H1 (cell line): ENCODE data around the gene PCNX1. TPM values are rescaled to one million over a fixed set of nuclear protein-coding genes. Genes with fewer than 3 reads are reported as not detected.

ENCODE experiments used
- CTCF ChIA-PET: fragments of 300-600 bp; sonication (Branson Sonifier 250); formaldehyde crosslinking; loops from one replicate; lab custom pipeline; 2021; ENCODE audit not compliant: partially characterized antibody; lab: Charles Lee
- POLR2A ChIA-PET: fragments of 300-600 bp; sonication (Branson Sonifier 250); formaldehyde crosslinking; loops from one replicate; lab custom pipeline; 2021; ENCODE audit warnings: inconsistent platforms; ENCODE audit not compliant: partially characterized antibody; lab: Charles Lee
- DNase-seq, 2 experiments: peaks; one replicate each; pipeline versions ENCODE4 v3.0.0 to v3.0.0-alpha.2; 2010 to 2022; ENCODE audit warnings: low spot score in 2 of 2, low read depth in 1 of 2, mixed read lengths in 1 of 2
- FAIRE-seq: peaks from 2 replicates; lab custom pipeline; 2011; peaks lifted over from hg19 to GRCh38; lab: Jason Lieb, UNC
- H2AFZ ChIP-seq: 2 replicates; pipeline ENCODE4 v1.8.1; 2012; ENCODE audit warnings: low read length, inconsistent platforms
- H2AK5ac ChIP-seq: 2 replicates; pipeline ENCODE4 v1.6.1; 2013; ENCODE audit warnings: low read depth, low read length
- H2BK120ac ChIP-seq: replicated peaks from 2 replicates; pipeline ENCODE3; 2013; ENCODE audit warnings: low read depth, low read length, inconsistent platforms
- H2BK12ac ChIP-seq: 2 replicates; pipeline ENCODE4 v1.6.1; 2013; ENCODE audit warnings: low read depth, low read length
- H2BK15ac ChIP-seq: 2 replicates; pipeline ENCODE4 v1.6.1; 2013; ENCODE audit warnings: low read length
- H2BK20ac ChIP-seq: 2 replicates; pipeline ENCODE4 v1.6.1; 2013; ENCODE audit warnings: low read length
- H2BK5ac ChIP-seq: 2 replicates; pipeline ENCODE4 v1.6.1; 2013; ENCODE audit warnings: low read depth, low read length
- H3K14ac ChIP-seq: 2 replicates; pipeline ENCODE4 v1.6.1; 2013; ENCODE audit warnings: inconsistent platforms; ENCODE audit not compliant: insufficient read length
- H3K18ac ChIP-seq: 2 replicates; pipeline ENCODE4 v1.6.1; 2013; ENCODE audit warnings: low read length; ENCODE audit errors: extremely low read depth
- H3K23ac ChIP-seq: 2 replicates; pipeline ENCODE4 v1.6.1; 2013; ENCODE audit warnings: inconsistent platforms; ENCODE audit not compliant: insufficient read length
- H3K23me2 ChIP-seq: 2 replicates; pipeline ENCODE4 v1.6.1; 2013; ENCODE audit warnings: low read depth, low read length
- H3K27ac ChIP-seq: 2 replicates; pipeline ENCODE4 v1.6.1; 2011; ENCODE audit warnings: low read depth, low read length, inconsistent platforms
- H3K27me3 ChIP-seq, 4 experiments: replicated peaks in 1 of 4; 1 replicate in 1 of 4; 2 replicates in 3 of 4; pipeline versions ENCODE4 v1.6.1 to v1.8.1; 2011 to 2013; ENCODE audit warnings: low read length in 3 of 4, mild to moderate bottlenecking in 3 of 4, inconsistent platforms in 2 of 4, mixed read lengths in 2 of 4, moderate library complexity in 1 of 4; ENCODE audit not compliant: control insufficient read depth in 3 of 4, insufficient read depth in 3 of 4; ENCODE audit errors: extremely low read depth in 1 of 4
- H3K36me3 ChIP-seq, 4 experiments: 2 replicates each; pipeline versions ENCODE4 v1.6.1 to v1.8.1; 2011 to 2013; ENCODE audit warnings: mild to moderate bottlenecking in 4 of 4, low read length in 3 of 4, moderate library complexity in 2 of 4, control low read depth in 1 of 4, inconsistent platforms in 1 of 4; ENCODE audit not compliant: insufficient read depth in 4 of 4, control insufficient read depth in 2 of 4
- H3K4ac ChIP-seq: replicated peaks from 2 replicates; pipeline ENCODE3; 2013; ENCODE audit warnings: low read length, low read depth, mixed read lengths, inconsistent platforms; ENCODE audit not compliant: insufficient read length
- H3K4me1 ChIP-seq, 4 experiments: replicated peaks in 1 of 4; 1 replicate in 1 of 4; 2 replicates in 3 of 4; pipeline versions ENCODE4 v1.6.1 to v1.8.1; 2011 to 2013; ENCODE audit warnings: low read length in 3 of 4, inconsistent platforms in 2 of 4, mixed read lengths in 1 of 4; ENCODE audit not compliant: insufficient read depth in 4 of 4, control insufficient read depth in 3 of 4
- H3K4me2 ChIP-seq, 2 experiments: 2 replicates each; pipeline versions ENCODE4 v1.6.1 to v1.8.1; 2011 to 2013; ENCODE audit warnings: low read depth in 2 of 2, low read length in 2 of 2, control low read depth in 1 of 2, inconsistent platforms in 1 of 2, mild to moderate bottlenecking in 1 of 2; ENCODE audit not compliant: insufficient read depth in 1 of 2
- H3K4me3 ChIP-seq, 4 experiments: fragments of 200-600, 300-600 bp in 1 of 4; sonication (generic), shearing (Covaris generic), sonication (Bioruptor Twin) in 1 of 4; 2 replicates each; pipeline versions ENCODE4 v1.5.1 to v1.8.1; 2011 to 2016; ENCODE audit warnings: low read length in 4 of 4, low read depth in 3 of 4, control low read depth in 2 of 4, inconsistent platforms in 2 of 4, mild to moderate bottlenecking in 2 of 4, mixed read lengths in 1 of 4, moderate library complexity in 1 of 4; ENCODE audit not compliant: insufficient read depth in 2 of 4; ENCODE audit errors: extremely low read depth in 1 of 4
- H3K56ac ChIP-seq: replicated peaks from 2 replicates; pipeline ENCODE3; 2013; ENCODE audit warnings: low read depth, mild to moderate bottlenecking, mixed read lengths, low read length, inconsistent platforms; ENCODE audit not compliant: insufficient read length
- H3K79me1 ChIP-seq: 2 replicates; pipeline ENCODE4 v1.6.1; 2013; ENCODE audit warnings: low read depth, low read length, control low read depth
- H3K79me2 ChIP-seq, 2 experiments: 2 replicates each; pipeline versions ENCODE4 v1.6.1 to v1.8.1; 2012 to 2013; ENCODE audit warnings: low read length in 2 of 2, mild to moderate bottlenecking in 2 of 2, inconsistent platforms in 1 of 2; ENCODE audit not compliant: insufficient read depth in 2 of 2, control insufficient read depth in 1 of 2
- H3K9ac ChIP-seq, 4 experiments: replicated peaks in 1 of 4; 1 replicate in 1 of 4; 2 replicates in 3 of 4; pipeline versions ENCODE4 v1.6.1 to v1.8.1; 2011 to 2013; ENCODE audit warnings: low read depth in 3 of 4, low read length in 3 of 4, control low read depth in 2 of 4, mild to moderate bottlenecking in 2 of 4, moderate library complexity in 2 of 4, inconsistent platforms in 1 of 4; ENCODE audit errors: extremely low read depth in 1 of 4
- H3K9me3 ChIP-seq, 2 experiments: 2 replicates each; pipeline versions ENCODE4 v1.6.1 to v1.8.1; 2012 to 2013; ENCODE audit warnings: mild to moderate bottlenecking in 2 of 2, moderate library complexity in 2 of 2, control low read depth in 1 of 2, inconsistent platforms in 1 of 2, low read depth in 1 of 2, low read length in 1 of 2, mixed read lengths in 1 of 2; ENCODE audit not compliant: insufficient read depth in 2 of 2
- H4K20me1 ChIP-seq, 2 experiments: replicated peaks in 1 of 2; 2 replicates each; pipeline versions ENCODE3 to v1.8.1; 2011 to 2013; ENCODE audit warnings: inconsistent platforms in 2 of 2, low read length in 2 of 2, mild to moderate bottlenecking in 1 of 2; ENCODE audit not compliant: insufficient read depth in 2 of 2, control insufficient read depth in 1 of 2
- H4K5ac ChIP-seq: 2 replicates; pipeline ENCODE4 v1.6.1; 2013; ENCODE audit warnings: low read length, low read depth, mixed read lengths, inconsistent platforms; ENCODE audit not compliant: insufficient read length
- H4K8ac ChIP-seq: 2 replicates; pipeline ENCODE4 v1.8.0; 2013; ENCODE audit warnings: mild to moderate bottlenecking, moderate library complexity, low read length, inconsistent platforms; ENCODE audit not compliant: insufficient read depth; ENCODE audit errors: extremely low read depth
- H4K91ac ChIP-seq: replicated peaks from 2 replicates; pipeline ENCODE3; 2013; ENCODE audit warnings: low read length, mixed read lengths, inconsistent platforms; ENCODE audit not compliant: insufficient read length
- CEBPB ChIP-seq: IDR thresholded peaks from 2 replicates; pipeline ENCODE4 v1.6.1; 2012; ENCODE audit warnings: low read depth, low read length
- CHD2 ChIP-seq: IDR thresholded peaks from 2 replicates; pipeline ENCODE4 v1.6.1; 2012; ENCODE audit warnings: low read length, improper control_type of control experiment
- EP300 ChIP-seq, 2 experiments: IDR thresholded peaks; 1 replicate in 1 of 2; 2 replicates in 1 of 2; pipeline ENCODE4 v1.6.1; 2011 to 2012; ENCODE audit warnings: low read depth in 2 of 2, low read length in 2 of 2, mild to moderate bottlenecking in 2 of 2, borderline replicate concordance in 1 of 2, inconsistent platforms in 1 of 2, moderate library complexity in 1 of 2
- GTF2F1 ChIP-seq: IDR thresholded peaks from 2 replicates; pipeline ENCODE4 v1.6.1; 2012; ENCODE audit warnings: low read depth, low read length, improper control_type of control experiment, borderline replicate concordance
- JUND ChIP-seq: IDR thresholded peaks from 2 replicates; pipeline ENCODE4 v1.6.1; 2011; ENCODE audit warnings: mild to moderate bottlenecking, improper control_type of control experiment, low read length
- KDM1A ChIP-seq: fragments of 200-600, 300-600 bp; sonication (generic); IDR thresholded peaks from 2 replicates; pipeline ENCODE4 v1.7.1; 2016; ENCODE audit warnings: mild to moderate bottlenecking, low read length, borderline replicate concordance
- KDM4A ChIP-seq: IDR thresholded peaks from one replicate; pipeline ENCODE4 v1.7.1; 2012; ENCODE audit warnings: low read depth, mild to moderate bottlenecking, moderate library complexity, low read length, inconsistent platforms; ENCODE audit not compliant: severe bottlenecking
- POLR2AphosphoS5 ChIP-seq: IDR thresholded peaks from 2 replicates; pipeline ENCODE4 v1.6.1; 2011; ENCODE audit warnings: low read depth, low read length
- POU5F1 ChIP-seq: IDR thresholded peaks from 2 replicates; pipeline ENCODE4 v1.6.1; 2011; ENCODE audit warnings: low read depth, mild to moderate bottlenecking, low read length, moderate library complexity
- SP4 ChIP-seq: IDR thresholded peaks from 2 replicates; pipeline ENCODE4 v1.6.1; 2012; ENCODE audit warnings: low read length, inconsistent platforms
- SUZ12 ChIP-seq: fragments of 200-600 bp; sonication (generic); IDR thresholded peaks from 2 replicates; pipeline ENCODE4 v1.6.1; 2012; ENCODE audit warnings: mild to moderate bottlenecking, inconsistent platforms, low read length, moderate library complexity, mixed read lengths
- TAF7 ChIP-seq: optimal IDR thresholded peaks from 2 replicates; pipeline ENCODE3; 2011; ENCODE audit warnings: low read depth, mild to moderate bottlenecking, inconsistent platforms, low read length, moderate library complexity, borderline replicate concordance
- TBP ChIP-seq: IDR thresholded peaks from 2 replicates; pipeline ENCODE4 v1.6.1; 2011; ENCODE audit warnings: low read depth, low read length, improper control_type of control experiment
- WGBS, 2 experiments: shearing (Covaris generic) in 1 of 2; methylation state at CpG; one replicate each; pipeline versions ENCODE4 v1.1.6 to v1.1.7; 2013 to 2015; ENCODE audit warnings: low lambda C conversion rate in 2 of 2, mixed read lengths in 2 of 2, inconsistent platforms in 1 of 2, low coverage in 1 of 2, missing lambda C conversion rate in 1 of 2; ENCODE audit not compliant: insufficient replicate concordance in 2 of 2, insufficient coverage in 1 of 2, insufficient read length in 1 of 2; ENCODE audit errors: extremely low coverage in 1 of 2, missing lambda C conversion rate in 1 of 2; 5-methylcytosine and 5-hydroxymethylcytosine counted together
- polyA plus RNA-seq, 7 experiments: library from polyadenylated mRNA; depleted of rRNA in 3 of 7; stranded (reverse) in 5 of 7; unstranded in 2 of 7; fragments of >200 nt in 5 of 7; fragments of 200-250 nt in 2 of 7; gene quantifications; 1 replicate in 5 of 7; 2 replicates in 1 of 7; 4 replicates in 1 of 7; pipeline versions ENCODE4 v1.2.1 to v1.2.3, GENCODE V29; 2011 to 2013; ENCODE audit warnings: missing spikeins in 2 of 7, mixed read lengths in 2 of 7
- total RNA-seq: library from RNA; stranded (reverse); fragmentation: NEBNext Ultra II Directional; extraction: Animal tissue kit (Norgen Biotek cat#: 25700); gene quantifications from 2 replicates; pipeline ENCODE4 v1.2.1, GENCODE V29; 2021
- TF ChIP-seq, protein P1 (sequence below): IDR thresholded peaks from 2 replicates; pipeline ENCODE4 v1.6.1; 2012; ENCODE audit warnings: inconsistent platforms

The PCNX1 gene
- total and polyA plus RNA-seq, 2 of the 8 experiments (the other 6 are each of a cell fraction or from before 2014, with no cell fraction given), result 37.7 to 53.2 TPM

DNA sequence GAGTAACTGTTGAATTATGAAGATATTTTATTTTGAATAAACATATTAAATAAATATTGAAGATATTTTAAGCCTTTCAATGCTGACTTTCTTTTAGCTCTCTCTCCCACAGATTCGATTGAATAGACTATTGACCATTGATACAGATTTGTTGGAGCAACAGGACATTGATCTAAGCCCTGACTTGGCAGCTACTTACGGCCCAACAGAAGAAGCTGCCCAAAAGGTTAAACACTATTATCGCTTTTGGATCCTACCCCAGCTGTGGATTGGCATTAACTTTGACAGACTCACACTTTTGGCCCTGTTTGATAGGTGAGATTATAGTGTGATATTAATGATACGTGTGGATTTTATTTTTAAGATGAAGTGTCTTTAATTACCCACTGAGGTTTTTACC lies 105.6 kb downstream of the PCNX1 start:
- Histone ChIP-seq H2BK20ac (no peak overlapping the region), H3K4me2 (no peak overlapping the region), H3K4me3 (no peak overlapping the region), H3K4ac (no peak overlapping the region), H3K9ac (no peak overlapping the region), H4K8ac (no peak overlapping the region), H4K91ac (no peak overlapping the region), H3K27me3 (no peaks in the 10 kb centered on the region), H2BK15ac (no peak overlapping the region), H3K79me1 (no peaks in the 10 kb centered on the region), H3K9me3 (no peaks in the 10 kb centered on the region), H3K4me1 (no peaks in the 10 kb centered on the region), H2BK5ac (no peak overlapping the region), H2BK120ac (no peak overlapping the region), H3K23ac (no peak overlapping the region), H3K27ac (no peak overlapping the region), H4K5ac (no peak overlapping the region), H3K18ac (no peak overlapping the region), H2AK5ac (no peak overlapping the region), H3K56ac (no peak overlapping the region), H3K23me2 (no peaks in the 10 kb centered on the region), H3K79me2 (no peaks in the 10 kb centered on the region), H3K36me3 (peaks cover 0 to 26% (median 5%) of the 10 kb centered on the region in 4 experiments; a peak in 5 of 8 replicates), H2BK12ac (no peak overlapping the region), H3K14ac (no peak overlapping the region), H4K20me1 (no peaks in the 10 kb centered on the region), H2AFZ (no peak overlapping the region)
- WGBS, 2 experiments, result 93 to 100% methylated on average over 1 to 4 of the region's 4 CpGs
- DNase-seq, result no peak
- peak; percentile 13 for FAIRE-seq
- POLR2A ChIA-PET, result no interaction called here
- CTCF ChIA-PET, result interaction anchor here (0.8 kb wide), 1 partner anchor 36 kb away, joined by 3 read pairs; no protein-coding TSS in a partner anchor
- no peak for TF ChIP-seq KDM1A
- TF ChIP-seq CHD2, result no peak
- no peak for TF ChIP-seq GTF2F1
- TF ChIP-seq KDM4A, result no peak
- no peak for TF ChIP-seq POLR2AphosphoS5
- TF ChIP-seq CEBPB, result no peak
- TF ChIP-seq SP4, result no peak
- TF ChIP-seq TAF7, result no peak
- TF ChIP-seq TBP, result no peak
- no peak for TF ChIP-seq SUZ12
- no peak for TF ChIP-seq EP300 (IDR thresholded peaks at IDR 0.05; ENCODE audit: borderline replicate concordance in 1 of 2, low read depth in 2 of 2, low read length in 2 of 2)
- TF ChIP-seq JUND, result no peak
- no peak for TF ChIP-seq POU5F1
- TF ChIP-seq, protein P1, sequence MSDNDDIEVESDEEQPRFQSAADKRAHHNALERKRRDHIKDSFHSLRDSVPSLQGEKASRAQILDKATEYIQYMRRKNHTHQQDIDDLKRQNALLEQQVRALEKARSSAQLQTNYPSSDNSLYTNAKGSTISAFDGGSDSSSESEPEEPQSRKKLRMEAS, result no peak
